Measurements from ENCODE around the gene GABPB1.
"Not testable (repeated sequence)": the region's sequence is repeated elsewhere in the genome, so short reads cannot be mapped to it uniquely, and the experiment has no call there.

GABPB1 gene

GRCh38 chr15:50377867-50378751 is 23.1 kb upstream of the GABPB1 start:
- TF ChIP-seq CTCF (conservative IDR thresholded peaks at IDR 0.05), result no peak

GRCh38 chr15:50369564-50369963 is 14.6 kb upstream of the GABPB1 start:
- not testable (repeated sequence) for H3K27ac ChIP-seq

More at GRCh38 chr15:50377867-50378751, 23.1 kb upstream of the GABPB1 start:
- no peak overlapping the region for H3K27ac ChIP-seq

DNA sequence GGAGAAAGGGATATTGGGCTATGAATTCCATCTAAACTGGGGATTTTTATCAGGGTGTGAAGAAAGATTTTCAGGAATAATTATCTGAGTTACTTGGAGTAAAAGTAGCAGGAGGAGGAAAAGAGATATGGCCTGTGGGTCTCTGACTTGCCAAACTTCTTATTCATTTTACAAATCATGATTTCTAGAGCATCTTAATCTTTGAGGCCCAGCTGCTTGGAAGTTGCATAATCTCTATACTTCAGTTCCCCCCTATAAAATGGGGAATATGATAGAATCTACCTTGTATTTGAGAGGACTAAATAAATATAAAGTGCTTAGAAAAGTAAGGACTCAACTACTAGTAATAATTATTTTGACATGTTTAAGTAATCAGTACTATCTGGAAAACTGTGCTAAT is 11.0 kb upstream of the GABPB1 start:
- TF ChIP-seq CTCF (conservative IDR thresholded peaks at IDR 0.05), result no peak
- H3K27ac ChIP-seq, result no peak overlapping the region

- TF ChIP-seq CTCF (conservative IDR thresholded peaks at IDR 0.05), result no peak
These were observed 10.6 kb upstream of the GABPB1 start for GRCh38 chr15:50365570-50365969.

DNA sequence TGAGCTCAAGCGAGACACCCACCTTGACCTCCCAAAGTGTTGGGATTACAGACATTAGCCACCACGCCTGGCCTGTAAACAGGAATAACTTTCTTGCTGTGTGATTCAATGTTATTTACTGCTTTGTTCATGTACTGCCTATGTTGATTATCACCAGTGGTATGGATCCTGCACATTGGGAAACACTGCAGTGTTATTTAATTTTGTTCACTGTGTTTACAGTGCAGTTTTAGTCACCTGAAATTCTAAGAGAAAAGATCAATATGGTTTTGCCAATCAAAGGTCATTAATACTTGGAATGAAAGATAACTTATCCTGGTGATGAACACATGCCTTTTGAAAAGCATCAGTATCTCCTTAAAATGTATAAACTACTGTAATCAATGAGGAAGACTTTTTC is 8.6 kb upstream of the GABPB1 start:
- H3K27ac ChIP-seq, result no peak overlapping the region
- TF ChIP-seq CTCF (conservative IDR thresholded peaks at IDR 0.05), result no peak

More at GRCh38 chr15:50365570-50365969, 10.6 kb upstream of the GABPB1 start:
- H3K27ac ChIP-seq, result no peak overlapping the region

DNA sequence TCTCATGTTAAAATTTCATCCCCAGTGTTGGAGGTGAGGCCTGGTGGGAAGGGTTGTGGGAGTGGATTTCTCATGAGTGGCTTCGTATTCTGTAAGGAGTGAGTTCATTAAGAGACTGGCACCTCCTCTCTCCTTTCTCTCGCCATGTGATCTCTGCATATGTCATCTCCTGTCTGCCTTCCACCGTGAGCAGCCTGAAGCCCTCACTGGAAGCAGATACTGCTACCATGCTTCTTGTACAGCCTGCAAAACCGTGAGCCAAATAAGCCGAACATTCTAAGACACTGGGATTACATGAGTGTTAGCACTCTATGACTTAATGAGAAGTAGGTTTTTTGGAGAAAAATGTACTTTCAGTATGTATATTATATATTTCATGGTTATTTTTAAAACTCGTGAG is 6.8 kb upstream of the GABPB1 start:
- no peak overlapping the region for H3K27ac ChIP-seq
- no peak for TF ChIP-seq CTCF (conservative IDR thresholded peaks at IDR 0.05)

- TF ChIP-seq CTCF (conservative IDR thresholded peaks at IDR 0.05), result peak; percentile 74
These were observed 3.8 kb upstream of the GABPB1 start for GRCh38 chr15:50358845-50359244.

GRCh38 chr15:50355980-50356379 is 982 bp upstream of the GABPB1 start:
- peak overlapping the region; percentile 99 for H3K27ac ChIP-seq
- TF ChIP-seq CTCF (conservative IDR thresholded peaks at IDR 0.05), result no peak

More at GRCh38 chr15:50358845-50359244, 3.8 kb upstream of the GABPB1 start:
- H3K27ac ChIP-seq, result no peak overlapping the region
